Right lung (tissue), 5 donors: ENCODE data around the gene SNRPD2. TPM values are rescaled to one million over a fixed set of nuclear protein-coding genes. Genes with fewer than 3 reads are reported as not detected.

ENCODE experiments used
- DNase-seq, 2 donors: peaks; one replicate each; pipeline ENCODE4 v3.0.0-alpha.2; 2013
- polyA plus RNA-seq, 5 donors: library from polyadenylated mRNA; unstranded; fragments of 120-200 nt; gene quantifications; one replicate each; pipeline versions ENCODE4 v1.2.1 to v1.2.3, GENCODE V29; 2013; ENCODE audit warnings: inconsistent platforms in 1 of 5, low replicate concordance in 1 of 5; ENCODE audit not compliant: insufficient read length in 5 of 5, insufficient read depth in 1 of 5

Gene SNRPD2
- polyA plus RNA-seq, 5 donors = 328 to 445 (median 361) TPM

DNA sequence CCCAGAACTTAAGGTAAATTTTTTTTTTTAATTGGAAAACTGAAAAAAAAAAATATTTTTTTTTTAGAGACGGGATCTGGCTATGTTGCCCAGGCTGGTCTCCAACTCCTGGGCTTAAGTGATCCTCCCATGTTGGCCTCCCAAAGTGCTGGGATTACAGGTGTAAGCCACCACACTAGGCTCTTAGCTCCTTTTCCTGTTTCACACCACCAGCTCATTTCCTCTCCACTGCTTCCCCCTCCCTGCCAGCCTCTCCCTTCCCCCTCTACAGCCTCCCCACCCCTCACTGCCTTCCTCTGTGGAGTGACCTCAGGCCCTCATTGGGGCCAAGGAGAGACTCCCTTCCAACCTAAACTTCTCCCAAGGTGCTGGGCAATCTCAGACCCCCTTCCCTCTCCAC is 28.0 kb downstream of the SNRPD2 start:
- no peak for DNase-seq

DNA sequence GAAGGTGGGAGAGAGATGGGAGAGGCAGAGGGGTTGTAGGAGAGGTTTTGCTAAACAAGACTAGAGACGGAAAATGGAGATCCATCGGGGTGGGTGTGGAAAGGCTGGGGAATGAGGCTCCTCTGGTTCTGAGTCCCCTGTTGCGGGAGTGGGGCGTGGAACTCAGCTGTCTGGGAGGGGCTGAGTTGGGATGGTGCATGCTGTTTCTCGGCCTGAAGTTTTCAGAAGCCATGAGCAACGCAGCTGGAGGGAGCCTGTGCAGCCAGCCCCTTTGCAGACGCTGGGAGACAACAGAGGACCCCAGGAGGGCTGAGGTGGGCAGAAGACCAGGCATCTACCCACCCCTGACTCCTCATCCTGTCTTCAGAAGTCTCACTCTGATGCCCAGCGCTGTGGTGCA is 31.1 kb downstream of the SNRPD2 start:
- DNase-seq = no peak

DNA sequence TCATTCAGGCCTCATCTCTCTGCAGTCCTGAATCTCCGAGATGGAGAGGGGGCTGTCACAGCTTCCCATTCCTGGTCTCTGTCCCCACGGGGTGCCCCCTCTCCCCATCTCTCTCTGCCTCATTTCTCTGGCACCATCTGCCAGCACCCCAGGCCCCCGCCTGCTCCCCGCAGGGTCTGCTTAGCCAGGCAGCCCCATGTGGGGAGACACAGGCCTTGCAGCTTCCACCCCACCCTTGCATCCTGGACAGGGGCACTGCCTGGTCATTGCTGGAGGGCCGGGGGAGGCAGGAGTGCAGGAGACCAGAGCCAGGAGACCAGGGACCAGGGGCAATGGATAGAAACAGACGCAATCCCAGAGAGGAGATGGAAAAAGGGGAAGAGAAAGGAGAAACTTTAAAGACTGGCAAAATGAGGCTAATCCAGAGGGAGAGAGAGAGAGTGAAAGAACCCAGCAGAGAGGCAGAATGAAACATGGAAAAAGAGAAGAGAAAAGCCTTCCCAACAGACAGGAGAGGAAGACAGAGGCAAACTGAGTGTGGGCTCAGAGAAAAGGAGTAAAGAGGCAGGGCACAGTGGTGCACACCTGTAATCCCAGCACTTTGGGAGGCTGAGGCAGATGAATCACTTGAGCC is 32.5 kb downstream of the SNRPD2 start:
- DNase-seq = no peak

DNA sequence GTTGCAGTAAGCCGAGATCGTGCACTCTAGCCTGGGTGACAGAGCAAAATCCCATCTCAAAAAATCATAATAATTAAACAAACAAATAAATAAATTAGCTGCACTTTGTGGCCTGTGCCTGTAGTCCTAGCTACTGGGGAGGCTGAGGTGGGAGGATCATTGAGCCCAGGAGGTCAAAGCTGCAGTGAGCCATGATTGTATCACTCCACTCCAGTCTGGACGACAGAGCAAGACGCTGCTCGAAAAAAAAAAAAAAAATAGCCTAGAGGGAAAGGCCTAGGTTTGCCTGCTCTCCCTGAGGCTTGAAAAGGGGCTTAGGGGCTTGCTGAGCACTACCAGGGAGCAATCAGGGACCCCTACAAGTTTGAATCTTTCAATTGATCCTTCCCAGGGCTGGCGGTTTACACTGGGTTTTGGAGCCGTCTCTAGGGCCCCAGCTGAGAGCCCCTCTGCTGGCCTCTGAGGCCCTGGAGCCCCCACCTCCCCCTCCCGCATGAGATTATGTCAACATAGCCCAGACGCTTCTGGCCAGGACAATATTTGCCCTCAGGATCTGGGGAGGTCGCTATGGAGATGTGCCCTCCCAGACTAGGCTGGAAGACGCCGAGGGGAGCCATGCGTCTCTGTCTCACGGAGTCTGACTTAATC is 34.1 kb downstream of the SNRPD2 start:
- no peak for DNase-seq

DNA sequence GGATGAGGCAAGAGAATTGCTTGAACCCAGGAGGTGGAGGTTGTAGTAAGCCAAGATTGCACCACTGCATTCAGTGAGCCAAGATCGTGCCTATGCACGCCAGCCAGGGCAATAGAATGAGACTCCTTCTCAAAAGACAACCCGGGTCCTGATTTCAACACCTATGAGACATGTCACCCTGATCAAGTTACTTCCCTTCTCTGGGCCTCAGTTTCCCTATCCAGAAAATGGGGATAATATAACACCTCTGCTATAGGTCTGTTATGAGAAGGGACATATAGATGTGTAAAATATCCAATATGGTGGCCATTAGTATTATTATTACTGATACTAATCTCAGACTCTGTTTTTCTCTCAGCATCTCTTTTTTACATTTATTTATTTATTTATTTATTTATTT is 36.7 kb downstream of the SNRPD2 start:
- DNase-seq = no peak

DNA sequence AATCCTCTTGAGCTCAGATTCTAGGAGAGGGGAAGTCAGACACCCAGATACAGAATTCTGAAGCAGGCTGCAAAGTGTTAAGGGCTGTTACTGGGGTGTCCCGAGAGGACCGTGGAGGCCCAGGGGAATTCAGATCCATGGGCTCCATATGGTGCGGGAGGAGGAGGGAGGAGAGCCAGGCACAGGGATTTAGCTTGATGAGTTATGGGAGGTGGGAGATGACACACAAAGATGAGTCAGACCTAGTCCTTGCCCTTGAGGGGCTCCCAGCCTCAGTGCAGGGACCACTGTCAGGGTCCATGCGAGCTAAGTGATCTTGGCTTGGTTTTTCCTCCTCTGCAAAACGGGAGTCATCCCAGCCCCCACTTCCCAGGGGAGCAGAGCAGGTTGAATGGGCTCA is 38.1 kb downstream of the SNRPD2 start:
- DNase-seq = no peak

DNA sequence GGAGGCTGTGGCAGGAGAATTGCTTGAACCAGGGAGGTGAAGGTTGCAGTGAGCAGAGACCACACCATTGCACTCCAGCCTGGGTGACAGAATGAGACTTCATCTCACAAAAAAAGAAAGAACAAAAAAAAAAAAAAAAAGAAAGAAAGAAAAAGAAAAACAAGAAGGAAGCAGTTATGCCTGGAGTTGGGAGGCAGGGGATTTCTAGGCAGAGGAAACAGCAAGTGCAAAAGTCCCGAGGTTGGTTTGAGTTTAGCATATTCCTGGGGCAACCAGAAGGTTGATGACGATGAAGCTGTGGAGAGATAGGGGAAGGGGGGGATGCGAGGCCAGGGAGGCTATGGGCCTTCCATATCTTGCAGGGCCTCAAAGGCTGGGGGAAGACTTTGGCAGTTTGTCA is 41.0 kb downstream of the SNRPD2 start:
- no peak for DNase-seq

DNA sequence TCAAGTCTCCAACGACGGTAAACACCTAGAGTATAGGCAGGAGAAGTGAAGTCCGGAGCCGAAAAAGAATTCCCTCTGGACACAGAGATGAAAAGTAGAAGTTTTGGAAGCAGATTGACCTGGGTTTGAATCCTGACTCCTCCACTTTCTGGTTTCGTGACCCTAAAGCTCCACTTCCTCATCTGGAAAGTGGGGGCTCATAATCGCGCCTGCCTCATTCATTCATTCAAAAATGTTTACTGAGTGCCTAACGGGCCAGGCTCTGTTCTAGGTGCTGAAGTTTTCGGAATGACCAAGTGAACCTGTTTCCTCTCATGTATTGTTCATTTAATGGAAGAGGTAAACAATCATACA is 45.4 kb downstream of the SNRPD2 start:
- no peak for DNase-seq

DNA sequence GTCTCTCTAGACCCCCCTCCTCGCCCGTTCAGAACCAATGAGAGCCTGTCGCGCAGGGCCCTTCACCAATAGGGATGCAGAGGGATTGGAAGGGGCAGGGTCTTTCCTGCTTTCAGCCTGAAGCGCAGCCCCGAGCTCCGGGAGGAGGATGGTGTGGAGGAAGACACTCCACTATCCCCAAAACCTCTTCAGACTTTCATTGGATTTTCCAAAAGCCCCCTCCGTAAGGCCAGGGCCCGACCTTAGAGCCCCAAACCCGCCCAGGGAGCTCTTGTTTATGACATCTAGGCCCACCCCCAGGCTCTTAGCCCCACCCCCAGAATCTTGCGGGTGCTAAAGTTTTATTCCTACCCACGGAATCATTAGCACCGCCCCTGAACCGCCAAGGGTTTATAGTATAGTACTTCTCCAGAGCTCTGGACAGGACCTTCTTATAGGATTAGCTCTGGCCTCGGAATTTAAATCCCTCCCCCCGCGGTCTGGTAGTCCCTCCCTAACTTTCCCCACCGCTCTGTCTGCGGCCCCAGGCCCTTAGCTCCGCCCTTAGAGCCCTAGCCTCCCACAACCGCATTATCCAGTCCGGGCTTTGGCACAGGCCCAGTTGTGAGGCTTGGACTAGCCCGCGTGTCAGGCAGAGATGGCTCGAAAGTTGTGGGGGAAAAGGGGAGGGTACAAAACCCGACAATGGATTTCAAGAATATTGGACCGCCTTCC is 46.0 kb downstream of the SNRPD2 start:
- DNase-seq = peak in 1 of 2 donors; percentile 66

DNA sequence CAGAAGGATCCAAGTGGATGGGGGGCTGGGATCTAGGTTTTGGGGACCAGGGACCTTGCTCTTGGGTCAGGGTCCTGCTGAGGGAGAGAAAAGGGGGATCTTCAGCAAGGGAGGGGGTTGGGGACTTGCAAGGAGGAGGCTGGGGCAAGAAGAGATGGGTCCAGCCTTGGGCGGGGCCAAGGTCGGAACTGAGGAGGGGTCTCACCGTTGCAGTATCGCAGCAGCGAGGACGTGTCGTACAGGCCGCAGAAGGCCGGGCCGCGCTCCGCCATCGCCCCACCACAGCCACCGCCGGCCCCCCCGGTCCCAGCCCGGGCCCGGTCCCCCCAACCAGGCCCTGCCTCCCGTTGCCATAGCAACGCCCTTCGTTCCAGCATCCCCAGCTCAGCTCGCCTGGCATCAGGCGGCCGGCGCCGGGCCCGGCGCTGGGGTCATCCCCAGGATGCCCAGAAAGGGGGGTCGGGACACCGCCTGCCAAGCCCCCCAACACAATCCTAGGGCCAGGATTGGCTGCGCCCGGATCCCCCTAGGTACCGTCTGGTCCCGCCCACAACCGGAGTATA is 46.6 kb downstream of the SNRPD2 start:
- DNase-seq = no peak

DNA sequence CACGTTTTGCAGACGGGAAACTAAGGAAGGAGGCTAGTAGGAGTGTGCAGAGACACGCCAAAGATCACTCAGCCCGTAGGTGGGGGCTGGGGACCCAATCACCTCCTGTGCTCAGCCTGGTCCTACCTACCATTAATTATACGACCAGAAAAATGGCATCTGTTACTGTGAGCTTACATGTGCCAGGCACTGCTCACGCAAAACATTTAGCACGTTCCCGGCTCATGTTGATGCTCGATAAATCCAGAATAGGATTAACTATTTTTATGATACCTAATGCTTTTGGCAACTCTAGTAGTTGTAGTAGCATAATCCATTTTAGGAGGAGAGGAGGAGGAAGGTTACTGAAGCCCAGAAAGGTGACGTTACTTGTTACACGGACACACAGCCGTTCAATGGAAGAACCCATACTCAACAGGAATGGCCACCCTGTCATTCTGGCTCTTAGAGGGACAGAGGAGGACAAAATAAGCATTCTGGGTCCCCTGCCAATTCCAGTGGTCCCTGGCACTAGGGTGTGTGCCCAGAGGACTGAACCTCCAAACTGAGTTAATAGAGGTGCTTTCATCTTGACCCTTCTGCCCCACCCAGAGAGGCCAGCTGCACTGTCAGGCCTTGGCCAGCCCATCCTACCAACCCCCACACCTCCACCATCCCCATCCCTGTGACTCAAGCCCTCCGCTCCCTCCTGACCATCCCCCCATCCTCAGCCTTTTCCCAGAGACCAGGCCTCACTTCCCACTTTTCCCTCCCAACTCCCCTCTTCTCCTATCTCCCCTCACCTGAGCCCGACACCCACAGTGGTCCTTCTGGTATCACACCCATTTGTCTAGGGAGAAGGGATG is 47.6 kb downstream of the SNRPD2 start:
- no peak for DNase-seq

DNA sequence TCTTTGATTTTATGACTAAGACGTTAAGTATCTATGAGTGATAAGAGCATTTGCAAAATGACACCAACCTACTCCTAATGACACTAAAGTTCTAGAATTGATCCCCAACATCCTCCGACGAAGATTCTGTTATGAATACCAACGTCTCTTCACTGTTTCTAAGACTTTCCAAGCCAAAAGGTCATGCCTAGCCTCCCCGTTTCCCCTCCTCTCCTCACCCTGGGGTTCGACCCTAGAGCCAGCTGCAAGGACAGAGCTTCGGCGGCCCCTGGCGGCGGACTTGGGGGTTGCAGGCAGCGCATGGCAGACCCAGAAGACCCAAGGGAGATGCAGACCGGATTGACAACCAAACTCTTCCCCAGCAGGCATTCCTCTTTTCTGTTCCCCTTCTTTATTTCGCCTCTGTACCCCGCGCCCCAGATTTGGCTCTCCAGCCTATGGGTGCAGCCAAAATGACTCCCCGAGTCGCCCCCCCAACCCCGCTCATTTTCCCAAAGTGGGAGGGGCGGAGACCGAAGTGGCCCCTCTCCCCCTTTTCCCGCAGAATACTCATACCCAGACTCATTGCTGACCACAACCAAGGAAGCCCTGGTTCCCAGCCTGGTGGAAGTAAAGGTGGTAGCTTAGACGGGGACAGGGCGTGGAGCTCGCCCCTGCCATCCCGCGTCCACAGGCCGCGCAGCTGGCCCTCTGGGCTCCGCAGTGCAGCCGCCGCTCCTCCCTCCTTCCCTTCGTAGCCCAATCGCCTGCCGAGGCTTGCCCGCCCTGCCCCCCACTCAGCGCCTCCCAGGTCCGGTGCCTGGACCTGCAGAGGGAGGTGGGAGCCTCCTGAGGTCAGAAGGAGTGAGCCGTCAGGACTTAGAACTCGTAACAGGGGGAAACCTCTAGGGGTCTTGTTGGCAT is 48.5 kb downstream of the SNRPD2 start:
- peak; percentile 64 to 80 for DNase-seq

DNA sequence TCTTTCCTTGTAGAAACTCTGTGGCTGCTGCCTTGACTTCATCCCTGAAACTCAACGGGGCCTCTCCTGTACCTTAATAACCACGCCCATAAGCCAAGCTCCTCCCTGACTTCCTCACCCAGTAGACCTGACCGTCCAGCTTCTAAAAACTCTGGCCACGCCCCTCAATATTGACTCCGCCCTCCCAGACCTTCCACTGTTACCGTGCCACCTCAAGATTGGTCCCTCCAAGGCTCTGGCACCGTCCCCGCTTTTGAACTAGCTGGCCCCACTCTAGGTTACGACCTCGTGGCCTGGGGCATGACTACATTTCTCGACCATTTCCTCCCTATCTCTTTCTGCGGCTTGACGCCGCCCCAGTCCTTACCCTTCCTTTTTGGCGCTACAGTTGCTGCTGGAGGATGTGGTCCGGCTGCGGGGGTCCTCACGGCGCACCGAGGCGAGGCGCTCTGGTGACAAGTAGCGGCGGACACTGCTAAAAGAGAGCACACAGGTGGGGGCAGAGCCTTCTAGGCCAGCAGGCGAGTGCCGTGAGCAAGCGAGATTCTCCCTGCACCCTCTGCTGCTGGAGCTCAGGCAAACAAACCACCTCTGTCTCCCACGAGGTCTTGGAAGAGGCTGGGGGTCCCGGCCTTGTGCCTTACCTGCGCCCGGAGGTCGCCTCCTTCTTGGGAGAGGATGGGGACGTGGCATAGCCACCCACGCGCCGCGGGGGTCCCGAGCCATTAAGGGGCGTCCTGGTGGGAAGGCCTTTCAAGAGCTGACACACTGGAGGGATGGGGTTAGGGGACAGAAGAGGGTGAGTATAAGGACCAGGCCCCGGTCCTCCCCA is 50.3 kb downstream of the SNRPD2 start:
- DNase-seq = peak; percentile 52 to 55

DNA sequence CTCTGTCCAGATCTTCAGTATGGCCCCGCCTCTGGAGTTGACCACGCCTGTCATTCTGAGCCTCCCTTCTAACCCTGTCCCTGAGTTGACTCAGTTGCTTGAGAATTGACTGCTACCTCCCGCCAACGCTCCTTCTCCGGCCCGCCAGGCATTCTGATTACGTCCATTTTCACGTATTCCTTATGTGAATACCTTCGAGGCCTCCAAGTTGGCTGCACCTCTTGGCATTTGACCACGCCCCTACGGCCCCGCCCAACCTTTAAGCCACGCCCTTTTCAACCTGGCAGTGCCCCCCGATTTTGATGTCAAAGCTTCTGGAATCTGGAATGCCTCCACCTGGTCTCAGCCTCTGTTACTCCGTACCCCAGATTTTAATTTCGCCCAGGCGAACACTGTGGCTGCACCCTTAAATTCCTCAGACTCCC is 50.9 kb downstream of the SNRPD2 start:
- no peak for DNase-seq

DNA sequence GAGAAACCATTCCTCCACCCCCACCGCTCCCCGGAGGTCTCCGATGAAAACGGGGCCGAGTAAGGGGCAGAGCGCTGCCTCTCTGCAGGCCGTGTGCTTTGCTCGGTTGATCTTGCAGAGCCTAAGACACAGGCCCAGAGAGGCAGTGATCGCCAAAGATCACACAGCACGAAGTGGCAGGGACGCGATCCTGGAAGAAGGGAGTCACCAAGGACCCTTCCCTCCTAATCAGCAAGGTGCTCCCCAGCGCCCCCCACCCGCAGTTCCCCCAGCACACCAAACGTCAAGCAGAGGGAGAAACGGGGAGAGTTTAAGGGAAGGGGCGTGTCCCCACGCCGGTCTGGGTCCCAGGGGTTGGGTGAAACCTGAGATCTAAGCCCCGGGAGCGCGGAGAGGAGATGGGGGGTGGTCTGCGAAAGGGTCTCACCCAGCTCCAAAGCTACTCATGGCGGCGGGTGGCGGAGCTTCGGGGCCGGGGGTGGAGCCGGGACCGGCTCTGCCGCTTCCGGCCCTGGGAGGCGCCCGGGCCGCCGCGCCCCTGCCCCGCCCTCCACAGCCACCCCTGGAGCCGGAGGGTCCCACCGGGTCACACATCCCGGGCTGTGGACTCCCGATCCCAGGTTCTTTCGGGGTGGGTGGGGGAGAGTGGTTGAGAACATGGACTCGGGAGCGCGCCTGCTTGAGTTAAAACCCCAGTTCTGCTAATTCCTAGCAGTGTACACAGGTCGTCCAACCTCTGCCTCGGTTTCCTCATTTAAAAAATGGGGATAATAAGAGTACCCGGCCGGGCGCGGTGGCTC is 52.6 kb downstream of the SNRPD2 start, which contains the start of gene EML2:
EML2 (minus strand) TSS at position 468 of the 800 bp plus-strand sequence; CDS start at position 447, 21 bp downstream.
- peak; percentile 40 to 57 for DNase-seq

DNA sequence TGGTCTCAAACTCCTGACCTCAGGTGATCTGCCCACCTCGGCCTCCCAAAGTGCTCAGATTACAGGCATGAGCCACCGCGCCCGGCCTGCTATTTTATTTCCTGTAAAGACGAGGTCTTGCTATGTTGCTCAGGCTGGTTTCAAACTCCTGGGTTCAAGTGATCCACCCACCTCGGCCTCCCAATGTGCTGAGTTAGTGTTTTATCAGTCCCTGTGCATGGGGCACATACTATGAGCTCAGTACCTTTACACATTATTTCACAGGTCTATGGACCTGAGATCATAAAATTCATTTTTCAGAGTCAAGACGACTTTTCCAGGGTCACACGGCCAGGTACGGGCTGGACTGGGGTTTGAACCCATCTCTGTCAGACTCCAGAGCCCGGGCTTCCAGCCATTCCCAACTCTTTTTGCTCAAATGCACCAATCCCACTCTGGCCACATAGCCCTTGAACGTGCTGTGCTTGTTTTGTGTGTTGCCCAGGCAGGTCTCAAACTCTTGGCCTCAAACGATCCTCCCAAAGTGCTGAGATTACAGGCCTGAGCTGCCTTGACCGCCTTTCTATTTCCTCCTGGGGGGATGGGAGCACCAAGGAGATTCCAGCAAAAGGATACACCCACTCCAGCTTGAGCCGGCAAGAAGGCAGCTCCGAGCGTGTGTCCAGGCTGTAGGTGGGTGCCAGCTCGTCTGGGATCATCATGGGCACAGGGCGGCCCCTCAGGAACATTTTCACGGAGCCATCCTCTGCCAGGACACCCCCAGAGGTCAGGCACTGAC is 53.7 kb downstream of the SNRPD2 start:
- no peak for DNase-seq
